Prostate gland (tissue), 2 donors: Measurements from ENCODE around the gene LRRN3. TPM values are rescaled to one million over a fixed set of nuclear protein-coding genes. Genes with fewer than 3 reads are reported as not detected.

Experiments used
- DNase-seq: peaks from one replicate; pipeline ENCODE4 v3.0.0-alpha.2; 2019; ENCODE audit warnings: low spot score
- H3K27ac ChIP-seq, 2 donors: fragments of 200-600 bp; sonication (generic); 2 replicates each; pipeline ENCODE4 v1.5.1; 2017 to 2019
- H3K27me3 ChIP-seq: fragments of 200-600 bp; sonication (generic); replicated peaks from 2 replicates; pipeline ENCODE4 v1.5.1; 2019; ENCODE audit not compliant: insufficient read depth
- H3K36me3 ChIP-seq, 2 donors: fragments of 200-600 bp; sonication (generic); 1 replicate in 1 of 2; 2 replicates in 1 of 2; pipeline versions ENCODE4 v1.5.1 to v1.8.1; 2017 to 2019
- H3K4me1 ChIP-seq: fragments of 200-600 bp; sonication (generic); replicated peaks from 2 replicates; pipeline ENCODE4 v1.5.1; 2019
- H3K4me3 ChIP-seq, 2 donors: fragments of 200-600 bp; sonication (generic); 2 replicates each; pipeline ENCODE4 v1.5.1; 2017 to 2019
- H3K9me3 ChIP-seq: fragments of 200-600 bp; sonication (generic); 2 replicates; pipeline ENCODE4 v1.5.1; 2017
- CTCF ChIP-seq, 4 experiments: fragments of 200-600 bp in 2 of 4; fragments of 450-650 bp in 2 of 4; sonication (generic) in 2 of 4; IDR thresholded peaks; 1 replicate in 3 of 4; 2 replicates in 1 of 4; pipeline ENCODE4 v1.5.1; 2016 to 2019; ENCODE audit warnings: antibody characterized with exemption in 4 of 4, mild to moderate bottlenecking in 2 of 4, moderate library complexity in 2 of 4
- POLR2A ChIP-seq: fragments of 450-650 bp; IDR thresholded peaks from one replicate; pipeline ENCODE4 v1.6.1; 2016; ENCODE audit warnings: antibody characterized with exemption, mild to moderate bottlenecking
- POLR2AphosphoS5 ChIP-seq: sonication (generic); formaldehyde crosslinking; IDR thresholded peaks from one replicate; pipeline ENCODE4 v1.6.1; 2017; ENCODE audit warnings: antibody characterized with exemption
- WGBS: methylation state at CpG from one replicate; pipeline ENCODE4 v1.1.5; 2018; 5-methylcytosine and 5-hydroxymethylcytosine counted together
- intact Hi-C: fragments of 100-400 bp; cut with DNase I; formaldehyde crosslinking; loops from one replicate; pipeline ENCODE4 v1.14.2; 2022
- total RNA-seq, 2 donors: library from RNA; depleted of rRNA; stranded (reverse); fragments of >200 nt; gene quantifications; one replicate each; pipeline ENCODE4 v1.1.0, GENCODE V29; 2016

The LRRN3 gene
- total RNA-seq, 2 donors from 2014 or later: 0.32 to 41.5 TPM

GRCh38 chr7:111075498-111075897, 15.4 kb upstream of the LRRN3 start:
- no peaks in the 10 kb centered on the region for H3K9me3 ChIP-seq
- no peak overlapping the region for H3K27ac ChIP-seq
- no peaks in the 10 kb centered on the region for H3K36me3 ChIP-seq
- no peak for DNase-seq
- H3K4me3 ChIP-seq: no peak overlapping the region
- H3K4me1 ChIP-seq: no peaks in the 10 kb centered on the region
- WGBS: 87% methylated on average over 5 of the region's 5 CpGs
- H3K27me3 ChIP-seq: no peaks in the 10 kb centered on the region
- intact Hi-C loops: no loop called here
- no peak for TF ChIP-seq POLR2AphosphoS5
- TF ChIP-seq POLR2A: no peak
- TF ChIP-seq CTCF (IDR thresholded peaks at IDR 0.05): no peak

- Histone ChIP-seq H3K9me3 (no peaks in the 10 kb centered on the region), H3K4me1 (no peaks in the 10 kb centered on the region), H3K27me3 (no peaks in the 10 kb centered on the region), H3K4me3 (no peak overlapping the region), H3K36me3 (no peaks in the 10 kb centered on the region), H3K27ac (no peak overlapping the region)
- intact Hi-C loops: no loop called here
- TF ChIP-seq POLR2A (no peak), CTCF (IDR thresholded peaks at IDR 0.05) (no peak), POLR2AphosphoS5 (no peak)
- DNase-seq: no peak
Observed at GRCh38 chr7:111076205-111076604, 14.7 kb upstream of the LRRN3 start.

GRCh38 chr7:111077001-111077400, 13.9 kb upstream of the LRRN3 start:
- H3K4me1 ChIP-seq: no peaks in the 10 kb centered on the region
- H3K4me3 ChIP-seq: no peak overlapping the region
- no peaks in the 10 kb centered on the region for H3K36me3 ChIP-seq
- DNase-seq: no peak
- no peaks in the 10 kb centered on the region for H3K9me3 ChIP-seq
- WGBS: 98% methylated on average over 2 of the region's 2 CpGs
- no peaks in the 10 kb centered on the region for H3K27me3 ChIP-seq
- H3K27ac ChIP-seq: no peak overlapping the region
- TF ChIP-seq POLR2A (no peak), POLR2AphosphoS5 (no peak), CTCF (IDR thresholded peaks at IDR 0.05) (no peak)
- intact Hi-C loops: no loop called here

GRCh38 chr7:111080495-111081105, 10.3 kb upstream of the LRRN3 start:
- Histone ChIP-seq H3K36me3 (no peaks in the 10 kb centered on the region), H3K4me1 (no peaks in the 10 kb centered on the region), H3K27me3 (no peaks in the 10 kb centered on the region), H3K9me3 (no peaks in the 10 kb centered on the region), H3K27ac (no peak overlapping the region), H3K4me3 (no peak overlapping the region)
- 97% methylated on average over 1 of the region's 1 CpG for WGBS
- intact Hi-C loops: no loop called here
- TF ChIP-seq POLR2AphosphoS5 (no peak), CTCF (IDR thresholded peaks at IDR 0.05) (no peak), POLR2A (no peak)
- DNase-seq: no peak

GRCh38 chr7:111081546-111082267, 9.2 kb upstream of the LRRN3 start:
- Histone ChIP-seq H3K36me3 (no peaks in the 10 kb centered on the region), H3K27me3 (no peaks in the 10 kb centered on the region), H3K4me1 (no peaks in the 10 kb centered on the region), H3K27ac (no peak overlapping the region), H3K9me3 (no peaks in the 10 kb centered on the region), H3K4me3 (no peak overlapping the region)
- DNase-seq: no peak
- intact Hi-C loops: no loop called here
- WGBS: 95% methylated on average over 4 of the region's 4 CpGs
- TF ChIP-seq POLR2A (no peak), CTCF (IDR thresholded peaks at IDR 0.05) (no peak), POLR2AphosphoS5 (no peak)
